ENCODE data around the gene STK11IP. TPM values are rescaled to one million over a fixed set of nuclear protein-coding genes. Genes with fewer than 3 reads are reported as not detected.
A peak's percentile ranks its signal among the peaks of the same experiment; 100 is the strongest.

STK11IP gene
- total RNA-seq, 1 experiment from 2014 or later = 29.3 TPM

- H3K27me3 Mint-ChIP-seq (ENCODE audit: unreplicated experiment) = peaks cover 4% of the 10 kb centered on the region
- BruUV-seq (replicated peaks) = no TSS peak
- CTCF ChIA-PET = interaction anchor here (0.6 to 1.6 kb wide), 4 partner anchors 8 to 58 kb away, joined by 3 to 8 read pairs (median 3); partner anchors contain the start of genes CHPF, OBSL1 and TMEM198
- peak overlapping the region; percentile 90 for H3K4me3 Mint-ChIP-seq (ENCODE audit: low read depth, unreplicated experiment)
- no peaks in the 10 kb centered on the region for H3K9me3 Mint-ChIP-seq (ENCODE audit: low read depth, unreplicated experiment)
- DNase-seq = no peak
- intact Hi-C loops (cut with micrococcal nuclease; ENCODE audit: unreplicated experiment) = no loop called here
- TF ChIP-seq CTCF (IDR thresholded peaks at IDR 0.05; ENCODE audit: unreplicated experiment) = no peak
- H3K4me1 Mint-ChIP-seq (ENCODE audit: low read depth, unreplicated experiment) = no peaks in the 10 kb centered on the region
- H3K27ac Mint-ChIP-seq (ENCODE audit: unreplicated experiment) = peak overlapping the region; percentile 67
- H3K36me3 Mint-ChIP-seq (ENCODE audit: insufficient read depth, unreplicated experiment) = peaks cover 27% of the 10 kb centered on the region
These were observed 45.9 kb upstream of the STK11IP start for GRCh38 chr2:219551441-219552381.

GRCh38 chr2:219552382-219553167 lies 45.1 kb upstream of the STK11IP start:
- H3K27me3 Mint-ChIP-seq (ENCODE audit: unreplicated experiment) = no peaks in the 10 kb centered on the region
- no peak for TF ChIP-seq CTCF (IDR thresholded peaks at IDR 0.05; ENCODE audit: unreplicated experiment)
- CTCF ChIA-PET = interaction anchor here (0.6 to 1.6 kb wide), 4 partner anchors 9 to 57 kb away, joined by 3 to 8 read pairs (median 3); partner anchors contain the start of genes CHPF and TMEM198
- no peaks in the 10 kb centered on the region for H3K4me1 Mint-ChIP-seq (ENCODE audit: low read depth, unreplicated experiment)
- H3K4me3 Mint-ChIP-seq (ENCODE audit: low read depth, unreplicated experiment) = peak overlapping the region; percentile 90
- H3K27ac Mint-ChIP-seq (ENCODE audit: unreplicated experiment) = peak overlapping the region; percentile 67
- intact Hi-C loops (cut with micrococcal nuclease; ENCODE audit: unreplicated experiment) = no loop called here
- DNase-seq = peak; percentile 95
- H3K9me3 Mint-ChIP-seq (ENCODE audit: low read depth, unreplicated experiment) = no peaks in the 10 kb centered on the region
- BruUV-seq (replicated peaks) = no TSS peak
- H3K36me3 Mint-ChIP-seq (ENCODE audit: insufficient read depth, unreplicated experiment) = peaks cover 27% of the 10 kb centered on the region

GRCh38 chr2:219553168-219553417 lies 44.6 kb upstream of the STK11IP start:
- Mint-ChIP-seq H3K9me3 (ENCODE audit: low read depth, unreplicated experiment) (no peaks in the 10 kb centered on the region), H3K27ac (ENCODE audit: unreplicated experiment) (no peak overlapping the region), H3K36me3 (ENCODE audit: insufficient read depth, unreplicated experiment) (peaks cover 27% of the 10 kb centered on the region), H3K4me1 (ENCODE audit: low read depth, unreplicated experiment) (no peaks in the 10 kb centered on the region), H3K4me3 (ENCODE audit: low read depth, unreplicated experiment) (peak overlapping the region; percentile 90), H3K27me3 (ENCODE audit: unreplicated experiment) (no peaks in the 10 kb centered on the region)
- no peak for TF ChIP-seq CTCF (IDR thresholded peaks at IDR 0.05; ENCODE audit: unreplicated experiment)
- no TSS peak for BruUV-seq (replicated peaks)
- DNase-seq = no peak
- CTCF ChIA-PET = interaction anchor here (0.6 to 1.6 kb wide), 3 partner anchors 9 to 57 kb away, joined by 3 to 8 read pairs (median 3); partner anchors contain the start of genes CHPF and TMEM198
- intact Hi-C loops (cut with micrococcal nuclease; ENCODE audit: unreplicated experiment) = no loop called here

- intact Hi-C loops (cut with micrococcal nuclease; ENCODE audit: unreplicated experiment) = no loop called here
- no peak overlapping the region for H3K27ac Mint-ChIP-seq (ENCODE audit: unreplicated experiment)
- H3K36me3 Mint-ChIP-seq (ENCODE audit: insufficient read depth, unreplicated experiment) = peaks cover 27% of the 10 kb centered on the region
- H3K9me3 Mint-ChIP-seq (ENCODE audit: low read depth, unreplicated experiment) = no peaks in the 10 kb centered on the region
- no peaks in the 10 kb centered on the region for H3K27me3 Mint-ChIP-seq (ENCODE audit: unreplicated experiment)
- no peak for DNase-seq
- no peaks in the 10 kb centered on the region for H3K4me1 Mint-ChIP-seq (ENCODE audit: low read depth, unreplicated experiment)
- BruUV-seq (replicated peaks) = no TSS peak
- no peak for TF ChIP-seq CTCF (IDR thresholded peaks at IDR 0.05; ENCODE audit: unreplicated experiment)
- CTCF ChIA-PET = no interaction called here
- no peak overlapping the region for H3K4me3 Mint-ChIP-seq (ENCODE audit: low read depth, unreplicated experiment)
These were observed 44.1 kb upstream of the STK11IP start for GRCh38 chr2:219553463-219553963.
